K562 (cell line): Measurements from ENCODE around the gene KLK15. TPM values are rescaled to one million over a fixed set of nuclear protein-coding genes. Genes with fewer than 3 reads are reported as not detected.

Experiments
- ADNP ChIP-seq: fragments of 200-800 bp; sonication (Bioruptor generic); IDR thresholded peaks from 2 replicates; pipeline ENCODE4 v1.6.1; 2016; ENCODE audit warnings: missing genetic modification characterization, missing compliant biosample characterization
- PCBP2 ChIP-seq: fragments of 200-400 bp; formaldehyde crosslinking; IDR thresholded peaks from 2 replicates; pipeline ENCODE4 v1.6.1; 2018; ENCODE audit warnings: low read length, low read depth, mild to moderate bottlenecking, moderate library complexity; ENCODE audit not compliant: poor library complexity, severe bottlenecking
- RBFOX2 ChIP-seq: fragments of 200-400 bp; formaldehyde crosslinking; IDR thresholded peaks from 2 replicates; pipeline ENCODE4 v1.6.1; 2017; ENCODE audit warnings: low read depth, mild to moderate bottlenecking, low read length, moderate library complexity
- SETDB1 ChIP-seq: IDR thresholded peaks from one replicate; pipeline ENCODE4 v1.6.1; 2012; ENCODE audit warnings: low read length, control low read depth, inconsistent platforms
- ZNF436 ChIP-seq: fragments of 250-450, 450-650 bp; sonication (Bioruptor Pico); formaldehyde crosslinking; IDR thresholded peaks from 2 replicates; pipeline ENCODE4 v1.7.0; 2020; ENCODE audit warnings: mild to moderate bottlenecking
- ZNF668 ChIP-seq: fragments of 250-450 bp; sonication (Bioruptor Pico); IDR thresholded peaks from 2 replicates; pipeline ENCODE4 v1.8.0; 2022; ENCODE audit warnings: mild to moderate bottlenecking, inconsistent platforms
- polyA plus RNA-seq, 8 experiments: library from polyadenylated mRNA; depleted of rRNA in 4 of 8; stranded (reverse) in 5 of 8; unstranded in 3 of 8; fragments of >200 nt; fragmentation: Nextera tagmentation in 2 of 8; fragmentation: Illumina TruSeq in 1 of 8; extraction: Ambion mirVana in 2 of 8; extraction: Trizol in 1 of 8; gene quantifications; 2 replicates each; pipeline versions ENCODE4 v1.2.1 to v1.2.3, GENCODE V29; 2011 to 2014; ENCODE audit warnings: inconsistent platforms in 1 of 8, missing spikeins in 1 of 8
- total RNA-seq, 7 experiments: library from RNA; depleted of rRNA in 6 of 7; stranded (reverse); fragments of >200 nt in 6 of 7; fragmentation: Illumina TruSeq in 2 of 7; extraction: Trizol in 2 of 7; gene quantifications; 2 replicates each; pipeline versions ENCODE4 v1.2.1 to v1.2.3, GENCODE V29; 2011 to 2021; ENCODE audit warnings: low replicate concordance in 1 of 7
- TF ChIP-seq, protein P1 (sequence below): fragments of 450-650 bp; IDR thresholded peaks from 2 replicates; pipeline ENCODE4 v1.7.1; 2018; ENCODE audit warnings: mild to moderate bottlenecking, low read depth; ENCODE audit not compliant: partially characterized antibody

Gene KLK15
- total and polyA plus RNA-seq, 9 of the 15 experiments (the other 6 are each of a cell fraction or from before 2014, with no cell fraction given), result not detected

DNA sequence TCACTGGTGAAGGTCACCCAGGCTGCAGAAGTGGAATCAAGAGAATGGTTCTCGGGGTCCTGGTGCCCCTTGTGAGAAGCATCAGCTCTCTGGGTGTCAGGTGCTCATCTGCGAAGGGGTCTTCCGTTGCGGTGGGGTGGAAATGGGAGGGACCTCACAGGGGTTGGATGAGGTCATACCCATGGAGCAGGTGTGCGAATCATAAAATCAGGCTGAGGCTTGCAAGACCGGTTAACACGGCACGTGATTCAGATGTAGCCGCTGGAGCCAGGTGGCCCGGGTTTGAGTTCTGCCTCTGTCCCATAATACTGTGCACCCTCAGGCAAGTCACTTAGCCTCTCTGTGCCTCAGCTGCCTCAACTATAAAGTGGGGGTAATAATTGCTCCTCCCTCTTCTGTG, 3.9 kb upstream of the KLK15 start (continued):
- TF ChIP-seq, protein P1, sequence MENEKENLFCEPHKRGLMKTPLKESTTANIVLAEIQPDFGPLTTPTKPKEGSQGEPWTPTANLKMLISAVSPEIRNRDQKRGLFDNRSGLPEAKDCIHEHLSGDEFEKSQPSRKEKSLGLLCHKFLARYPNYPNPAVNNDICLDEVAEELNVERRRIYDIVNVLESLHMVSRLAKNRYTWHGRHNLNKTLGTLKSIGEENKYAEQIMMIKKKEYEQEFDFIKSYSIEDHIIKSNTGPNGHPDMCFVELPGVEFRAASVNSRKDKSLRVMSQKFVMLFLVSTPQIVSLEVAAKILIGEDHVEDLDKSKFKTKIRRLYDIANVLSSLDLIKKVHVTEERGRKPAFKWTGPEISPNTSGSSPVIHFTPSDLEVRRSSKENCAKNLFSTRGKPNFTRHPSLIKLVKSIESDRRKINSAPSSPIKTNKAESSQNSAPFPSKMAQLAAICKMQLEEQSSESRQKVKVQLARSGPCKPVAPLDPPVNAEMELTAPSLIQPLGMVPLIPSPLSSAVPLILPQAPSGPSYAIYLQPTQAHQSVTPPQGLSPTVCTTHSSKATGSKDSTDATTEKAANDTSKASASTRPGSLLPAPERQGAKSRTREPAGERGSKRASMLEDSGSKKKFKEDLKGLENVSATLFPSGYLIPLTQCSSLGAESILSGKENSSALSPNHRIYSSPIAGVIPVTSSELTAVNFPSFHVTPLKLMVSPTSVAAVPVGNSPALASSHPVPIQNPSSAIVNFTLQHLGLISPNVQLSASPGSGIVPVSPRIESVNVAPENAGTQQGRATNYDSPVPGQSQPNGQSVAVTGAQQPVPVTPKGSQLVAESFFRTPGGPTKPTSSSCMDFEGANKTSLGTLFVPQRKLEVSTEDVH, result no peak
- TF ChIP-seq PCBP2 (no peak), ZNF668 (no peak), SETDB1 (no peak), ADNP (0 out of 2 replicates have a peak, but pooled peaks have one; percentile 16), RBFOX2 (no peak), ZNF436 (CRISPR knock-in tag) (no peak)
- TF ChIP-seq, all 486 proteins: peak for 7
